ENCODE measurements around the gene RAD51B.

Gene RAD51B

DNA sequence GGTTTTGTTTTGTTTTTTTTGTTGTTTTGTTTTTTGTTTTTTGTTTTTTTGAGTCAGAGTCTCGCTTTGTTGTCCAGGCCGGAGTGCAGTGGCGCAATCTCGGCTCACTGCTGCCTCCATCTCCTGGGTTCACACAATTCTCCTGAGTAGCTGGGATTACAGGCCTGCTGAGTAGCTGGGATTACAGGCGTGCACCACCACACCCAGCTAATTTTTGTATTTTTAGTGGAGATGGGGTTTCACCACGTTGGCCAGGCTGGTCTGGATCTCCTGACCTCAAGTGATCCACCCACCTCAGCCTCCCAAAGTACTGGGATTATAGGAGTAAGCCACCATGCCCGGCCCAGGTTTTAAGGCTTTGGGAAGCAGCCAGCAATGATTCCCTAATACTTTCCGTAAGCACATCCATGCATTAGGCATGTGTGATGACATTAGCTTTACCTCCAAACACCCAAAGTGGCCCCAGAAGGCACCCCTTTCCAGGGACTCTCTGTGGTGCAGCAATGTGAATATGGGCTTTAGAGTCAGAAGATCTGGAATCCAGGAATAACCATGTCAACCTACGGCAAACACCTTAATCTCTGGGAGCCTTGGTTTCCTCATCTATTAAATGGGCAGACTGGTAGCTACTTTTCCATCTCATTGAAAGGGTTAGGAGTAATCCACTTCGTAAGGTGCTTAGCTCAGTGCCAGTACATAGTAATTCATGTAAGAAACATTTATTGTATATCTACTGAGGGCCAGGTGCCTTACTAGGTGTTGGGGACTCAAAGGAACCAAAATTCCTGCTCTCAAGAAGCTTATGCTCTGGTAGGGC, 820.4 kb downstream of the RAD51B start:
- TF ChIP-seq, protein P1, sequence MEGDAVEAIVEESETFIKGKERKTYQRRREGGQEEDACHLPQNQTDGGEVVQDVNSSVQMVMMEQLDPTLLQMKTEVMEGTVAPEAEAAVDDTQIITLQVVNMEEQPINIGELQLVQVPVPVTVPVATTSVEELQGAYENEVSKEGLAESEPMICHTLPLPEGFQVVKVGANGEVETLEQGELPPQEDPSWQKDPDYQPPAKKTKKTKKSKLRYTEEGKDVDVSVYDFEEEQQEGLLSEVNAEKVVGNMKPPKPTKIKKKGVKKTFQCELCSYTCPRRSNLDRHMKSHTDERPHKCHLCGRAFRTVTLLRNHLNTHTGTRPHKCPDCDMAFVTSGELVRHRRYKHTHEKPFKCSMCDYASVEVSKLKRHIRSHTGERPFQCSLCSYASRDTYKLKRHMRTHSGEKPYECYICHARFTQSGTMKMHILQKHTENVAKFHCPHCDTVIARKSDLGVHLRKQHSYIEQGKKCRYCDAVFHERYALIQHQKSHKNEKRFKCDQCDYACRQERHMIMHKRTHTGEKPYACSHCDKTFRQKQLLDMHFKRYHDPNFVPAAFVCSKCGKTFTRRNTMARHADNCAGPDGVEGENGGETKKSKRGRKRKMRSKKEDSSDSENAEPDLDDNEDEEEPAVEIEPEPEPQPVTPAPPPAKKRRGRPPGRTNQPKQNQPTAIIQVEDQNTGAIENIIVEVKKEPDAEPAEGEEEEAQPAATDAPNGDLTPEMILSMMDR (IDR thresholded peaks at IDR 0.05) = no peak

DNA sequence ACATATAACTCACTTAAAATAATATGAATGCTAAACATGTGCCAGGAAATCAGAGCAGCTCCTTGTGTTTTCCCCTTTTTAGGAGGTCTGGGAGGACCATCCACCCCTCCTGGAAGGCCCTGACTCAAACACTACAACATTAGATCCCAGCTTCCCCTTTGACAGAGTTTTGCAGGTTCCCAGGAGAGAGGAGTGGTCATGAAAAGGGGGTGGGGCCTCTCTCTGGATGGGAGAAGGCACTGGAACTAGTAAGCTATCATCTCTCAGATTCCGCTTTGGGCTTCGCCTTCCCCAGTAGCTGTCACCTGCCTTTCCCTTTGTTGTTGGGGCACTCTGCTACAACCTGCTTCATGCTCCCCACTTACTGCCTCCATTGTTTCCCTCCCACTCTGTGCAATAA, 824.1 kb downstream of the RAD51B start:
- TF ChIP-seq, protein P1 (IDR thresholded peaks at IDR 0.05) = no peak

DNA sequence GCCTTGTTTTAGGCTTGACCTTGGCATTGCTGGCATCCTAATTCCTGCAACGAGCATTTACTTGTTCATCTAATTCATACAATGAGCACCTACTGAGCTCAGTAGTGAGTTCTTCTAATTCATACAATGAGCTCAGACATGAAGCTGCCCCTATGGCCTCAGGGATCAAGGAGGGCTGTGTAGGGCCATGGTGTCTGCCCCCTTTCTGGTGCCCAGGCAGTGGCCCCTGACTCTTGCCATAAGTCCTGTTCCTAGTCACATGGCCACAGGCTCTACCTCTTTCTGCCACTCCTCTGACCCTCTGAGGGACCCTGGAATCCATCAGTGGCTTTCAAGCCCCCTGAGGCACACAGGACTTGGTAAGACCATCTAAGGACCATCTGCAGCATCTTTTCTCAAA, 824.5 kb downstream of the RAD51B start:
- TF ChIP-seq, protein P1 (IDR thresholded peaks at IDR 0.05) = no peak

DNA sequence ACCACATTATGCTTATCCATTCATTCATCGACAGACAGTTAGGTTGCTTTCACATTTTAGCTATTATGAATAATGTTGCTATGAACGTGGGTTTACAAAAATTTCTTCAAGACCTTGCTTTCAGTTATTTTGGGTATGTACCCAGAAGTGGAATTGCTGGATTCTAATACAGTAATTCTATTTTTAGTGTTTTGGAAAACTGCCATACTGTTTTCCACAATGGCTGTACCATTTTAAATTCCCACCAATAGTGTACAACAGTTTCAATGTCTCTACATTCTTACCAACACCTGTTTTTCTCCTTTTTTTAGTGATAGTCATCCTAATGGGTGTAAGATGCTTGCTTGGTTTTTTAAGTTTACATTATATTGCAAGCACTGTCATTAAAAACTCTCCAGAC, 825.8 kb downstream of the RAD51B start:
- TF ChIP-seq, protein P1 (IDR thresholded peaks at IDR 0.05) = no peak

DNA sequence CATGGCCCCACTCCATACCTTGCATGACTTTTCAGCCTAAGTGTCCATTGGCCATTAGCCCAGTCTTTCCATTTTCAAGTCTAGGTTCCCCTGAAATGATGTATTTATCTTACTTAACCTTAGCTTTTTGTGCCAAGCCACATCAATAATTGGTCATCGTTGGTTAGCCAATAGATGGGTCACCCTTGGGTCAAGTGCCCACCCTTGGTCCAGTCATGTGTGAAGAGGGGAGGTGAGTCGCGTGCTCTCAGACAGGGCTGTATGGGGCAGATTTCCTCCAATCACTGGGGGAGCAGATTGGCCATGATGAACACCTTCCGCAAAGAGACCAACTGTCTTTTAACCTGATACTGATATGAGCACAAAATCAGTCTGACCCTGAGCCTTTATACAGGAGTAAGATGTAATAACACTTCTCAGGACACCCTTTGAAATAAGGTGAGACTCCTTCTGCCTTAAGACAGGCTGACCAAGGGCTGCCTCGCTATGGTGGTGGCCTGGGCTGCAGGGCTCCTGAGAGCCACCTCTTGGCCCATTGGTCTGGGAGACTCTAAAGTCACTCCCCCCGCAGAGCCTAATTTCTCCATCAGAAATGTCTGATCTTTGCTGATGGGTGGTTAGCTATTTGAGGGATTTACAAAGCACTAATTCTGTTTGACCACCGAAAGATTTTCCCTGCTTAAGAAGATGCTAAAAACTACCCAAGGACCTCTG, 830.1 kb downstream of the RAD51B start:
- TF ChIP-seq, protein P1 (IDR thresholded peaks at IDR 0.05) = no peak

DNA sequence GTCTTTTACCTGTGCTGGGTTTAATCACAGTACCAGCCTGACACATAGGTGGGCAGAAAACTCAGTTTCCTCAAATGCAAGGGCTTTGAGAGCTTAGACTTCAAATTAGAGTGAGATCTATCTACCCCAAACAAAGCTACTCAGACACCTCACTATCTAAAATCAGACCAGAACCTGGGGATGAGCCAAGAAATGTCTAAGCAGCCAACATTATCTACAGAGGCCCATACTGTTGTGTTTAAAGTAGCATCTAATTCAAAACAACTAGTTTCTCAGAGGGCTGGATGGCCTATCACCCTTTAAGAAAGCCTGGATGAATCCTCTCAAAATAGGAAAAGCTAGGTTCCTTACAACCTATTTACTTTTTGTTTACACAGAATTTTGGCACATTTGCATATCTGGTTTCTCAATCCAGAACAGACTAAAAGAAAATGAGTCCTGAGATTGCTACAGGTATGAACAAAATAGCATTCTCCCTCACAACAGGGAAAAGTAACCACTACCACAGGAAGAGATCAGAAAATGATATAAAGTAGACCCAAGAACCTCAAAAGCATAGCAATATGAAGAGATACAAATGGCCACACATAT, 830.9 kb downstream of the RAD51B start:
- TF ChIP-seq, protein P1 (IDR thresholded peaks at IDR 0.05) = no peak

DNA sequence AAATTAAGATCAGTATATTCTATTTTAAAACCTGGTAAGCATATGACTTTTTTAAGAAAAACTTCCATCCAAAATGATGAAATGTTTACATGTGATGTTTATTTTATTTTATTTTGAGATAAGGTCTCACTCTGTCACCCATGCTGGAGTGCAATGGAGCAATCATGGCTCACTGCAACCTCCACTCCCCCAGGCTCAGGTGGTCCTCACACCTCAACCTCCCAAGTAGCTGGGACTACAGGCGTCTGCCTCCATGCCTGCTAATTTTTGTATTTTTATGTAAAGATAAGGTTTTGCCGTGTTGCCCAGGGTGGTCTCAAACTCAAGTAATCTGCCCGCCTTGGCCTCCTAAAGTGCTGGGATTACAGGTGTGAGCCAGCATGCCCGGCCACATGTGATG, 831.5 kb downstream of the RAD51B start:
- TF ChIP-seq, protein P1 (IDR thresholded peaks at IDR 0.05) = no peak
